Stimulated activated CD4-positive, alpha-beta T cell treated with anti-CD3 and anti-CD28 coated beads, Interleukin-4, amount 100 ng/mL, for 48 hours (primary cell): ENCODE results near the gene CHML.

Experiments
- DNase-seq, 2 donors: peaks; one replicate each; pipeline ENCODE4 v3.0.0-alpha.2; 2020; ENCODE audit warnings: low read depth in 2 of 2

Gene CHML

DNA sequence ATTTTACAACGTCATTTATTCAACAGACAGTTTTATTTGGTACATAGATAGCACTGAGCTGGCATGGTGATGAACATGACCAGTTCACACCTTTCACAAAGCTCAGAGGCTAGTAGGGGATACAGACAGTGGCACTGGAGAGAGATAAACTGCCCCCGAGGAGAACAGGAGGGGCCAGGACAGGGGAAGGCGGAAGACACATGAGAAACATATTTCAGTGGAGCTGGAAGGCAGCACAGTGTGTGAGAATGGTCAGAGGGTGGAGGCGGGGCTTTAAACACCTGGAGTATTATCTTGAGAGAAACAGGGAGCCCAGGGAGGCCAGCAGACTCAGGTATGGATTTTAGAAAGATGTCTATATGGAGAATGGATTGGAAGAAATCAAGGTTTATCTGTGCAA, 49.5 kb downstream of the CHML start:
- DNase-seq, result no peak
